Measurements from ENCODE around the gene RXFP1. TPM values are rescaled to one million over a fixed set of nuclear protein-coding genes. Genes with fewer than 3 reads are reported as not detected.

The RXFP1 gene
- total RNA-seq, 1 experiment from 2014 or later = not detected

DNA sequence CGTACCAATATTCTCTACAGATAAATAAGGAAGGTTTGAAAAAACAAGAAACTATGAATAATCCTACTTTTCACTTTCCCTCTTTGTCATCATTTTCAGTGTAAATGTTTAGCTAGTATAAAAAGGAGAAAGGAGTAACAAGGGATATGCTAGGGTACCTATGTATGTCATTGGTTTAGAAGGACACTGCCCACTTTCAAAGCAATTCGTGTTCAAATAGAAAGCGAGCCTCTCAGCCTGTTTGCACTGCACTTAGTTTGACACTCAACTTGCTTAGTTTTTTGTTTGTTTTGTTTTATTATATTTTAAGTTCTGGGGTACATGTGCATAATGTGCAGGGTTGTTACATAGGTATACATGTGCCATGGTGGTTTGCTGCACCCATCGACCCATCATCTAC lies 21.6 kb upstream of the RXFP1 start:
- BruUV-seq (replicated peaks) = no TSS peak
- TF ChIP-seq EZH2 (IDR thresholded peaks at IDR 0.05; ENCODE audit: borderline replicate concordance, low read depth, low read length, poor library complexity, severe bottlenecking) (no peak), CTCF (conservative IDR thresholded peaks at IDR 0.05; ENCODE audit: low read depth, low read length) (no peak)
- H3K27me3 ChIP-seq (replicated peaks; ENCODE audit: insufficient read depth, low read depth, low read length, poor library complexity) = no peaks in the 10 kb centered on the region
- H3K4me3 ChIP-seq (ENCODE audit: low read depth, low read length, poor library complexity, severe bottlenecking) = no peak overlapping the region
- no peak overlapping the region for H3K27ac ChIP-seq (ENCODE audit: low read depth, low read length, poor library complexity, severe bottlenecking)
- ChIA-PET POLR2A (ENCODE audit: low non-redundant PET) (no interaction called here), CTCF (no interaction called here)
- no peaks in the 10 kb centered on the region for H3K4me1 ChIP-seq (ENCODE audit: insufficient read depth, low read length, poor library complexity, severe bottlenecking)
- H3K9me3 ChIP-seq (ENCODE audit: low read depth, low read length, poor library complexity, severe bottlenecking) = no peaks in the 10 kb centered on the region
- H3K36me3 ChIP-seq (ENCODE audit: insufficient read depth, low read length, poor library complexity, severe bottlenecking) = no peaks in the 10 kb centered on the region
- no peak for DNase-seq (ENCODE audit: low spot score)
- intact Hi-C loops (cut with micrococcal nuclease; ENCODE audit: unreplicated experiment) = no loop called here

DNA sequence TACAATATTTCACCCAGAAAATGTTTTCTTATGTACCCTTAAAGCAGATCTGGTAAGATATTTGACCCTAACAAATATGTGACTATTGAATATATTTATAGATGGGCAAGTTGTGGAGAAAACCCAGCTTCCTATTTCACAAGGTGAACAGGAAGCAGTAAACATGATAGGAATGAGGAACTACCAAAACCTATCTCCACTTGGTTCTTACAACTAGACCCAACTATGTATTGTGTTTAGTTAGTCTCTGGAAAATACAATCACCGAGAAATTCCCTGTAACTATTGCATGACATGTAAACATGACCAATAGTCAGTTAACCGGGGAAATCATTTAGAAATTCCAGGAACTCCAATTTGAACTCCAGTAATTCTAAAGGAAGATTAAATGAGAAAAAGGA lies 8.4 kb upstream of the RXFP1 start:
- POLR2A ChIA-PET (ENCODE audit: low non-redundant PET) = no interaction called here
- no TSS peak for BruUV-seq (replicated peaks)

DNA sequence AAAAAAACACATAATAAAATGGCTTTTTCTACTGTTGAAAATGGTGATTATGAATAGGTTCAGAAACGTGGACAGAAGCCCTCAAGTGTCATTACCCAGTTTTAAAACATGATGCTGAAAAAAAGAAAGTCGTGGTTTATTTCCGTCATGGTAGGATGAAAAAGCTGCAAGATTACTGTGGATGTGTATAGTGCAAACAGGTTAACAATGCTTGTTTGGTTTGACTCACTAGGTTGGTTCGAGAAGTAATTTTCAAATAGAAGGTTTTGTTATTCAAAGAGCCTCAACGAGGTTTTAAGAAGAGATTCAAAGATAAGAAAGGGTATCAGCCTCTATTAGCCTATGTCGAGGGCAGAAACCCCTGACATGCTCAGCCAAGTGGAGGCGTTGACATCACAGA lies 2.5 kb upstream of the RXFP1 start:
- ChIA-PET POLR2A (ENCODE audit: low non-redundant PET) (no interaction called here), CTCF (no interaction called here)
- Histone ChIP-seq H3K4me1 (ENCODE audit: insufficient read depth, low read length, poor library complexity, severe bottlenecking) (no peaks in the 10 kb centered on the region), H3K9me3 (ENCODE audit: low read depth, low read length, poor library complexity, severe bottlenecking) (no peaks in the 10 kb centered on the region), H3K36me3 (ENCODE audit: insufficient read depth, low read length, poor library complexity, severe bottlenecking) (no peaks in the 10 kb centered on the region), H3K27me3 (replicated peaks; ENCODE audit: insufficient read depth, low read depth, low read length, poor library complexity) (peaks cover 21% of the 10 kb centered on the region), H3K4me3 (ENCODE audit: low read depth, low read length, poor library complexity, severe bottlenecking) (no peak overlapping the region), H3K27ac (ENCODE audit: low read depth, low read length, poor library complexity, severe bottlenecking) (no peak overlapping the region)
- no peak for DNase-seq (ENCODE audit: low spot score)
- BruUV-seq (replicated peaks) = no TSS peak
- intact Hi-C loops (cut with micrococcal nuclease; ENCODE audit: unreplicated experiment) = no loop called here
- no peak for TF ChIP-seq EZH2 (IDR thresholded peaks at IDR 0.05; ENCODE audit: borderline replicate concordance, low read depth, low read length, poor library complexity, severe bottlenecking)
- TF ChIP-seq CTCF (conservative IDR thresholded peaks at IDR 0.05; ENCODE audit: low read depth, low read length) = no peak

More for the DNA sequence above, 8.4 kb upstream of the RXFP1 start:
- intact Hi-C loops (cut with micrococcal nuclease; ENCODE audit: unreplicated experiment) = no loop called here
- no peak overlapping the region for H3K27ac ChIP-seq (ENCODE audit: low read depth, low read length, poor library complexity, severe bottlenecking)
- no peak for DNase-seq (ENCODE audit: low spot score)
- no peaks in the 10 kb centered on the region for H3K36me3 ChIP-seq (ENCODE audit: insufficient read depth, low read length, poor library complexity, severe bottlenecking)
- no peak for TF ChIP-seq CTCF (conservative IDR thresholded peaks at IDR 0.05; ENCODE audit: low read depth, low read length)
- no peak for TF ChIP-seq EZH2 (IDR thresholded peaks at IDR 0.05; ENCODE audit: borderline replicate concordance, low read depth, low read length, poor library complexity, severe bottlenecking)
- no peak overlapping the region for H3K4me3 ChIP-seq (ENCODE audit: low read depth, low read length, poor library complexity, severe bottlenecking)
- CTCF ChIA-PET = no interaction called here
- H3K4me1 ChIP-seq (ENCODE audit: insufficient read depth, low read length, poor library complexity, severe bottlenecking) = no peaks in the 10 kb centered on the region
- H3K9me3 ChIP-seq (ENCODE audit: low read depth, low read length, poor library complexity, severe bottlenecking) = no peaks in the 10 kb centered on the region
- H3K27me3 ChIP-seq (replicated peaks; ENCODE audit: insufficient read depth, low read depth, low read length, poor library complexity) = no peaks in the 10 kb centered on the region
